H1 (cell line): ENCODE data around the gene JAKMIP3. TPM values are rescaled to one million over a fixed set of nuclear protein-coding genes. Genes with fewer than 3 reads are reported as not detected.
A peak's percentile ranks its signal among the peaks of the same experiment; 100 is the strongest.

Source experiments
- CTCF ChIA-PET: fragments of 300-600 bp; sonication (Branson Sonifier 250); formaldehyde crosslinking; loops from one replicate; lab custom pipeline; 2021; ENCODE audit not compliant: partially characterized antibody; lab: Charles Lee
- POLR2A ChIA-PET: fragments of 300-600 bp; sonication (Branson Sonifier 250); formaldehyde crosslinking; loops from one replicate; lab custom pipeline; 2021; ENCODE audit warnings: inconsistent platforms; ENCODE audit not compliant: partially characterized antibody; lab: Charles Lee
- DNase-seq, 2 experiments: peaks; one replicate each; pipeline versions ENCODE4 v3.0.0 to v3.0.0-alpha.2; 2010 to 2022; ENCODE audit warnings: low spot score in 2 of 2, low read depth in 1 of 2, mixed read lengths in 1 of 2
- FAIRE-seq: peaks from 2 replicates; lab custom pipeline; 2011; peaks lifted over from hg19 to GRCh38; lab: Jason Lieb, UNC
- H2AFZ ChIP-seq: 2 replicates; pipeline ENCODE4 v1.8.1; 2012; ENCODE audit warnings: low read length, inconsistent platforms
- H2AK5ac ChIP-seq: 2 replicates; pipeline ENCODE4 v1.6.1; 2013; ENCODE audit warnings: low read depth, low read length
- H2BK120ac ChIP-seq: replicated peaks from 2 replicates; pipeline ENCODE3; 2013; ENCODE audit warnings: low read depth, low read length, inconsistent platforms
- H2BK12ac ChIP-seq: 2 replicates; pipeline ENCODE4 v1.6.1; 2013; ENCODE audit warnings: low read depth, low read length
- H2BK15ac ChIP-seq: 2 replicates; pipeline ENCODE4 v1.6.1; 2013; ENCODE audit warnings: low read length
- H2BK20ac ChIP-seq: 2 replicates; pipeline ENCODE4 v1.6.1; 2013; ENCODE audit warnings: low read length
- H2BK5ac ChIP-seq: 2 replicates; pipeline ENCODE4 v1.6.1; 2013; ENCODE audit warnings: low read depth, low read length
- H3K14ac ChIP-seq: 2 replicates; pipeline ENCODE4 v1.6.1; 2013; ENCODE audit warnings: inconsistent platforms; ENCODE audit not compliant: insufficient read length
- H3K18ac ChIP-seq: 2 replicates; pipeline ENCODE4 v1.6.1; 2013; ENCODE audit warnings: low read length; ENCODE audit errors: extremely low read depth
- H3K23ac ChIP-seq: 2 replicates; pipeline ENCODE4 v1.6.1; 2013; ENCODE audit warnings: inconsistent platforms; ENCODE audit not compliant: insufficient read length
- H3K23me2 ChIP-seq: 2 replicates; pipeline ENCODE4 v1.6.1; 2013; ENCODE audit warnings: low read depth, low read length
- H3K27ac ChIP-seq: 2 replicates; pipeline ENCODE4 v1.6.1; 2011; ENCODE audit warnings: low read depth, low read length, inconsistent platforms
- H3K27me3 ChIP-seq, 4 experiments: replicated peaks in 1 of 4; 1 replicate in 1 of 4; 2 replicates in 3 of 4; pipeline versions ENCODE4 v1.6.1 to v1.8.1; 2011 to 2013; ENCODE audit warnings: low read length in 3 of 4, mild to moderate bottlenecking in 3 of 4, inconsistent platforms in 2 of 4, mixed read lengths in 2 of 4, moderate library complexity in 1 of 4; ENCODE audit not compliant: control insufficient read depth in 3 of 4, insufficient read depth in 3 of 4; ENCODE audit errors: extremely low read depth in 1 of 4
- H3K36me3 ChIP-seq, 4 experiments: 2 replicates each; pipeline versions ENCODE4 v1.6.1 to v1.8.1; 2011 to 2013; ENCODE audit warnings: mild to moderate bottlenecking in 4 of 4, low read length in 3 of 4, moderate library complexity in 2 of 4, control low read depth in 1 of 4, inconsistent platforms in 1 of 4; ENCODE audit not compliant: insufficient read depth in 4 of 4, control insufficient read depth in 2 of 4
- H3K4ac ChIP-seq: replicated peaks from 2 replicates; pipeline ENCODE3; 2013; ENCODE audit warnings: low read length, low read depth, mixed read lengths, inconsistent platforms; ENCODE audit not compliant: insufficient read length
- H3K4me1 ChIP-seq, 4 experiments: replicated peaks in 1 of 4; 1 replicate in 1 of 4; 2 replicates in 3 of 4; pipeline versions ENCODE4 v1.6.1 to v1.8.1; 2011 to 2013; ENCODE audit warnings: low read length in 3 of 4, inconsistent platforms in 2 of 4, mixed read lengths in 1 of 4; ENCODE audit not compliant: insufficient read depth in 4 of 4, control insufficient read depth in 3 of 4
- H3K4me2 ChIP-seq, 2 experiments: 2 replicates each; pipeline versions ENCODE4 v1.6.1 to v1.8.1; 2011 to 2013; ENCODE audit warnings: low read depth in 2 of 2, low read length in 2 of 2, control low read depth in 1 of 2, inconsistent platforms in 1 of 2, mild to moderate bottlenecking in 1 of 2; ENCODE audit not compliant: insufficient read depth in 1 of 2
- H3K4me3 ChIP-seq, 4 experiments: fragments of 200-600, 300-600 bp in 1 of 4; sonication (generic), shearing (Covaris generic), sonication (Bioruptor Twin) in 1 of 4; 2 replicates each; pipeline versions ENCODE4 v1.5.1 to v1.8.1; 2011 to 2016; ENCODE audit warnings: low read length in 4 of 4, low read depth in 3 of 4, control low read depth in 2 of 4, inconsistent platforms in 2 of 4, mild to moderate bottlenecking in 2 of 4, mixed read lengths in 1 of 4, moderate library complexity in 1 of 4; ENCODE audit not compliant: insufficient read depth in 2 of 4; ENCODE audit errors: extremely low read depth in 1 of 4
- H3K56ac ChIP-seq: replicated peaks from 2 replicates; pipeline ENCODE3; 2013; ENCODE audit warnings: low read depth, mild to moderate bottlenecking, mixed read lengths, low read length, inconsistent platforms; ENCODE audit not compliant: insufficient read length
- H3K79me1 ChIP-seq: 2 replicates; pipeline ENCODE4 v1.6.1; 2013; ENCODE audit warnings: low read depth, low read length, control low read depth
- H3K79me2 ChIP-seq, 2 experiments: 2 replicates each; pipeline versions ENCODE4 v1.6.1 to v1.8.1; 2012 to 2013; ENCODE audit warnings: low read length in 2 of 2, mild to moderate bottlenecking in 2 of 2, inconsistent platforms in 1 of 2; ENCODE audit not compliant: insufficient read depth in 2 of 2, control insufficient read depth in 1 of 2
- H3K9ac ChIP-seq, 4 experiments: replicated peaks in 1 of 4; 1 replicate in 1 of 4; 2 replicates in 3 of 4; pipeline versions ENCODE4 v1.6.1 to v1.8.1; 2011 to 2013; ENCODE audit warnings: low read depth in 3 of 4, low read length in 3 of 4, control low read depth in 2 of 4, mild to moderate bottlenecking in 2 of 4, moderate library complexity in 2 of 4, inconsistent platforms in 1 of 4; ENCODE audit errors: extremely low read depth in 1 of 4
- H3K9me3 ChIP-seq, 2 experiments: 2 replicates each; pipeline versions ENCODE4 v1.6.1 to v1.8.1; 2012 to 2013; ENCODE audit warnings: mild to moderate bottlenecking in 2 of 2, moderate library complexity in 2 of 2, control low read depth in 1 of 2, inconsistent platforms in 1 of 2, low read depth in 1 of 2, low read length in 1 of 2, mixed read lengths in 1 of 2; ENCODE audit not compliant: insufficient read depth in 2 of 2
- H4K20me1 ChIP-seq, 2 experiments: replicated peaks in 1 of 2; 2 replicates each; pipeline versions ENCODE3 to v1.8.1; 2011 to 2013; ENCODE audit warnings: inconsistent platforms in 2 of 2, low read length in 2 of 2, mild to moderate bottlenecking in 1 of 2; ENCODE audit not compliant: insufficient read depth in 2 of 2, control insufficient read depth in 1 of 2
- H4K5ac ChIP-seq: 2 replicates; pipeline ENCODE4 v1.6.1; 2013; ENCODE audit warnings: low read length, low read depth, mixed read lengths, inconsistent platforms; ENCODE audit not compliant: insufficient read length
- H4K8ac ChIP-seq: 2 replicates; pipeline ENCODE4 v1.8.0; 2013; ENCODE audit warnings: mild to moderate bottlenecking, moderate library complexity, low read length, inconsistent platforms; ENCODE audit not compliant: insufficient read depth; ENCODE audit errors: extremely low read depth
- H4K91ac ChIP-seq: replicated peaks from 2 replicates; pipeline ENCODE3; 2013; ENCODE audit warnings: low read length, mixed read lengths, inconsistent platforms; ENCODE audit not compliant: insufficient read length
- ASH2L ChIP-seq: fragments of 200-600, 300-600 bp; sonication (generic); IDR thresholded peaks from one replicate; pipeline ENCODE4 v1.7.1; 2017; ENCODE audit warnings: low read length
- ATF2 ChIP-seq: IDR thresholded peaks from 2 replicates; pipeline ENCODE4 v1.6.1; 2012; ENCODE audit warnings: low read length, inconsistent platforms
- CBX5 ChIP-seq: fragments of 300-800, 300-1000 bp; sonication (generic); IDR thresholded peaks from 2 replicates; pipeline ENCODE4 v1.7.1; 2016; ENCODE audit warnings: antibody characterized with exemption, low read length, low read depth
- GABPA ChIP-seq: IDR thresholded peaks from 2 replicates; pipeline ENCODE4 v1.6.1; 2011; ENCODE audit warnings: mild to moderate bottlenecking, low read length, moderate library complexity, borderline replicate concordance; ENCODE audit not compliant: insufficient read depth
- NRF1 ChIP-seq: IDR thresholded peaks from 2 replicates; pipeline ENCODE4 v1.6.1; 2011; ENCODE audit warnings: mild to moderate bottlenecking, low read depth, low read length, improper control_type of control experiment
- POLR2A ChIP-seq, 2 experiments: IDR thresholded peaks; 1 replicate in 1 of 2; 2 replicates in 1 of 2; pipeline ENCODE4 v1.6.1; 2011; ENCODE audit warnings: low read depth in 2 of 2, low read length in 2 of 2, mild to moderate bottlenecking in 2 of 2; ENCODE audit errors: control extremely low read depth in 1 of 2
- POLR2AphosphoS5 ChIP-seq: IDR thresholded peaks from 2 replicates; pipeline ENCODE4 v1.6.1; 2011; ENCODE audit warnings: low read depth, low read length
- RAD21 ChIP-seq, 2 experiments: IDR thresholded peaks in 1 of 2; conservative IDR thresholded peaks in 1 of 2; 2 replicates each; pipeline ENCODE4 v1.6.1; 2011; ENCODE audit warnings: low read depth in 2 of 2, low read length in 2 of 2, improper control_type of control experiment in 1 of 2, inconsistent platforms in 1 of 2, mild to moderate bottlenecking in 1 of 2, moderate library complexity in 1 of 2
- SIN3A ChIP-seq, 2 experiments: IDR thresholded peaks in 1 of 2; conservative IDR thresholded peaks in 1 of 2; 2 replicates each; pipeline ENCODE4 v1.6.1; 2011 to 2012; ENCODE audit warnings: low read length in 2 of 2, improper control_type of control experiment in 1 of 2, low read depth in 1 of 2, mild to moderate bottlenecking in 1 of 2
- SP1 ChIP-seq: IDR thresholded peaks from 2 replicates; pipeline ENCODE4 v1.6.1; 2011; ENCODE audit warnings: low read depth, low read length
- SP4 ChIP-seq: IDR thresholded peaks from 2 replicates; pipeline ENCODE4 v1.6.1; 2012; ENCODE audit warnings: low read length, inconsistent platforms
- SRF ChIP-seq: IDR thresholded peaks from 2 replicates; pipeline ENCODE4 v1.6.1; 2011; ENCODE audit warnings: mild to moderate bottlenecking, low read depth, low read length, moderate library complexity
- WGBS, 2 experiments: shearing (Covaris generic) in 1 of 2; methylation state at CpG; one replicate each; pipeline versions ENCODE4 v1.1.6 to v1.1.7; 2013 to 2015; ENCODE audit warnings: low lambda C conversion rate in 2 of 2, mixed read lengths in 2 of 2, inconsistent platforms in 1 of 2, low coverage in 1 of 2, missing lambda C conversion rate in 1 of 2; ENCODE audit not compliant: insufficient replicate concordance in 2 of 2, insufficient coverage in 1 of 2, insufficient read length in 1 of 2; ENCODE audit errors: extremely low coverage in 1 of 2, missing lambda C conversion rate in 1 of 2; 5-methylcytosine and 5-hydroxymethylcytosine counted together
- polyA plus RNA-seq, 7 experiments: library from polyadenylated mRNA; depleted of rRNA in 3 of 7; stranded (reverse) in 5 of 7; unstranded in 2 of 7; fragments of >200 nt in 5 of 7; fragments of 200-250 nt in 2 of 7; gene quantifications; 1 replicate in 5 of 7; 2 replicates in 1 of 7; 4 replicates in 1 of 7; pipeline versions ENCODE4 v1.2.1 to v1.2.3, GENCODE V29; 2011 to 2013; ENCODE audit warnings: missing spikeins in 2 of 7, mixed read lengths in 2 of 7
- total RNA-seq: library from RNA; stranded (reverse); fragmentation: NEBNext Ultra II Directional; extraction: Animal tissue kit (Norgen Biotek cat#: 25700); gene quantifications from 2 replicates; pipeline ENCODE4 v1.2.1, GENCODE V29; 2021

JAKMIP3 gene
- total and polyA plus RNA-seq, 2 of the 8 experiments (the other 6 are each of a cell fraction or from before 2014, with no cell fraction given): 0.83 to 0.91 TPM

- TF ChIP-seq ASH2L (no peak), RAD21 (IDR thresholded peaks at IDR 0.05 in 1 of 2, conservative IDR thresholded peaks at IDR 0.05 in 1 of 2; ENCODE audit: low read depth in 2 of 2, low read length in 2 of 2) (no peak), CBX5 (no peak), SP4 (no peak), SRF (no peak), POLR2A (IDR thresholded peaks at IDR 0.05; ENCODE audit: control extremely low read depth in 1 of 2, low read depth in 2 of 2, low read length in 2 of 2) (no peak), SIN3A (conservative IDR thresholded peaks at IDR 0.05 in 1 of 2, IDR thresholded peaks at IDR 0.05 in 1 of 2; ENCODE audit: low read depth in 1 of 2, low read length in 2 of 2) (no peak), ATF2 (no peak), GABPA (no peak), POLR2AphosphoS5 (no peak), NRF1 (no peak), SP1 (no peak)
- H4K20me1 ChIP-seq: peaks cover 0 to 1% of the 10 kb centered on the region in 2 experiments
- H2BK15ac ChIP-seq: no peak overlapping the region
- H3K4me2 ChIP-seq: no peak overlapping the region
- 96% methylated on average over 13 of the region's 15 CpGs; no CpG with 5 or more reads in 1 of the 2 experiments for WGBS, 2 experiments
- H3K56ac ChIP-seq: no peak overlapping the region
- no peak overlapping the region for H3K4me3 ChIP-seq
- H3K36me3 ChIP-seq: no peaks in the 10 kb centered on the region
- no peak overlapping the region for H3K14ac ChIP-seq
- POLR2A ChIA-PET: no interaction called here
- H2BK20ac ChIP-seq: no peak overlapping the region
- H3K23me2 ChIP-seq: no peaks in the 10 kb centered on the region
- H2AK5ac ChIP-seq: no peak overlapping the region
- no peak overlapping the region for H3K27ac ChIP-seq
- no peaks in the 10 kb centered on the region for H3K27me3 ChIP-seq
- H3K79me2 ChIP-seq: no peaks in the 10 kb centered on the region
- no peak overlapping the region for H2BK5ac ChIP-seq
- H4K5ac ChIP-seq: no peak overlapping the region
- no peak overlapping the region for H3K4ac ChIP-seq
- no peaks in the 10 kb centered on the region for H3K9me3 ChIP-seq
- H3K9ac ChIP-seq: no peak overlapping the region
- FAIRE-seq (no peak), DNase-seq (peak in 1 of 2 experiments; percentile 41)
- H4K91ac ChIP-seq: no peak overlapping the region
- no peak overlapping the region for H2BK12ac ChIP-seq
- no peak overlapping the region for H4K8ac ChIP-seq
- CTCF ChIA-PET: no interaction called here
- H3K23ac ChIP-seq: no peak overlapping the region
- no peak overlapping the region for H3K18ac ChIP-seq
- H2BK120ac ChIP-seq: no peak overlapping the region
- H3K79me1 ChIP-seq: no peaks in the 10 kb centered on the region
- H3K4me1 ChIP-seq: no peaks in the 10 kb centered on the region
- no peak overlapping the region for H2AFZ ChIP-seq
Observed at GRCh38 chr10:132106431-132106830, 40.7 kb downstream of the JAKMIP3 start.
